ENCODE data around the gene MAP1LC3B.

MAP1LC3B gene

DNA sequence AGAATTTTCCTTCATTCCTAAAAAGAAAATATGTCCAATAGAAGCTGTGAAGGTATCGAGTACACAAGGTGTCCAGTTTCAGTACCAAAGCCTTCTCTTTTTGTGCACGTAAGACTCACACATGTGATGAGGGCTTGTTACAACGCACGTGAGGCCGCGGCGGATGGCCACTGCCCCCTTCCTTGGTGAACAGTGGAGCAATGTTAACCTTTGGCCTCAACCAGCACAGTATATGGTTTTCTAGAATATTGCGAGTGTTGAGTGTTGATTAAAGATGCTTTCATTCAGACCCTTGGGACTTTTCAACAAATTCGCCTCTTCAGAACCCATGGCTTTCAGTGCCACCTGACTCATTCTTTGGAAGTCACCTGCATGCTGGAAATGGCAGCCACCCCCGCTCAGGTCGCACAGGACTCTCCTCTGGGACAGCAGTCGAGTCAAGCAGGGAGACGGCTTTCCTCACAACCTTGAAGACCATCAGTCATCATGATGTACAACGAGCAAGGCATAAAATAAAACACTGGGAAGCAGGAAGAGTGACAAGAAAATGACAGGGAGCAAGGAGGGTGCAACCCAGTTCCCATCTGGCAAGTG lies 14.5 kb downstream of the MAP1LC3B start:
- no peak overlapping the region for H3K4me3 ChIP-seq (ENCODE audit: low read depth, low read length)
- TF ChIP-seq CTCF (IDR thresholded peaks at IDR 0.05; ENCODE audit: borderline replicate concordance, insufficient read depth, low read depth, low read length), result no peak

DNA sequence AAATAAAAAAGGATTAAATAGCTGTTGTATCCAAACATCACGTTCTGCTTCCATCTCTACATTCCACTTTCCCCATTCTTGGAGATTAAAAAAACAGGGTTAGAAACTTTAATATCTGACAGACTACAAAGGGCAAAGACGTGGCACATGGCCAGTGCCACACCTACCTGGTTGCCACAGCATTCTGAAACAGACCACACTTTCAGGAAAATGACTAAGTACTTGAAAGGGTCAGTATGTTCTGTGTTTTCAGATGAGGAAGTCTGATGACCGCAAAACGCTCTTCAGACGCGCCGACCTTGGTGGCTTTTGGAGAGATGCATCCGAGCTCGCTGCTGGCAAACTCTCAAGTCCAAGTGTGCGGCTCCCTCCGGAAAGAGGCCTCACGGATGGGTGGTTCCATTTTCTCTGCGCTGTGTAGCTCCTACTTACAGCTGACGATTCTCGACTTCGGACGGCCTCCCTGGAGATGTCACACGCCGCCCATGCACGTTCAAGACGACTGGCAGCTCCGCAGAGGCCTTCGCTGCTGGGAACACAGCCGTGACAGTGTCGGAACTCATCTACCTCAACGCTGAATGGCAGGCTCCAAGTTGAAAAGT lies 15.5 kb downstream of the MAP1LC3B start:
- H3K4me3 ChIP-seq (ENCODE audit: low read depth, low read length), result no peak overlapping the region
- no peak for TF ChIP-seq CTCF (IDR thresholded peaks at IDR 0.05; ENCODE audit: borderline replicate concordance, insufficient read depth, low read depth, low read length)

- H3K4me3 ChIP-seq (ENCODE audit: low read depth, low read length), result no peak overlapping the region
- TF ChIP-seq CTCF (IDR thresholded peaks at IDR 0.05; ENCODE audit: borderline replicate concordance, insufficient read depth, low read depth, low read length), result no peak
Measured at GRCh38 chr16:87409153-87409552, 17.0 kb downstream of the MAP1LC3B start.

DNA sequence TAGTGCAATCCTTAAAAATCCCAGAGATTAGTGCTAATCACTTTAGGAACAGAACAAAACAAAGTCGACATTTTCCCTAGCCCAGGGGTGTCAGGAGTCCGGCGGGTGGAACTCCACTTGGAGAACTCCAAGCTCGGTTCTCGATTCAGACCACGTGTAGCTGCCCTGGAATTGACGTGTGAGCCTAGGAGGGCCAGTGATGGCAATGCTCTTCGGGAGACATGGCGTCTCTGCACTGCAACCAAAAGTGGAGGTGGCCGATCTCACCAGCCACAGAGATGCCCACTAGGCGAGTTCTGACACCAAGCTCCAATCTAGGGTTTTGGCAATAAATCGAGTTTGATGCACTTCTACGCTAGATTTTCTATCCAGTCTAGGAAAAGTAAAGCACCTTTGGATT lies 17.6 kb downstream of the MAP1LC3B start:
- no peak overlapping the region for H3K4me3 ChIP-seq (ENCODE audit: low read depth, low read length)
- TF ChIP-seq CTCF (IDR thresholded peaks at IDR 0.05; ENCODE audit: borderline replicate concordance, insufficient read depth, low read depth, low read length), result no peak

- TF ChIP-seq CTCF (IDR thresholded peaks at IDR 0.05; ENCODE audit: borderline replicate concordance, insufficient read depth, low read depth, low read length), result no peak
- no peak overlapping the region for H3K4me3 ChIP-seq (ENCODE audit: low read depth, low read length)
Measured at GRCh38 chr16:87410530-87410929, 18.4 kb downstream of the MAP1LC3B start.

GRCh38 chr16:87410968-87411367 lies 18.8 kb downstream of the MAP1LC3B start:
- no peak for TF ChIP-seq CTCF (IDR thresholded peaks at IDR 0.05; ENCODE audit: borderline replicate concordance, insufficient read depth, low read depth, low read length)
- H3K4me3 ChIP-seq (ENCODE audit: low read depth, low read length), result no peak overlapping the region
